Measurements from ENCODE around the gene APP. TPM values are rescaled to one million over a fixed set of nuclear protein-coding genes. Genes with fewer than 3 reads are reported as not detected.

The APP gene
- total and polyA plus RNA-seq, 10 of the 15 experiments (the other 5 are each of a cell fraction or from before 2014, with no cell fraction given) = 8.8 to 94.9 (median 51.0) TPM

DNA sequence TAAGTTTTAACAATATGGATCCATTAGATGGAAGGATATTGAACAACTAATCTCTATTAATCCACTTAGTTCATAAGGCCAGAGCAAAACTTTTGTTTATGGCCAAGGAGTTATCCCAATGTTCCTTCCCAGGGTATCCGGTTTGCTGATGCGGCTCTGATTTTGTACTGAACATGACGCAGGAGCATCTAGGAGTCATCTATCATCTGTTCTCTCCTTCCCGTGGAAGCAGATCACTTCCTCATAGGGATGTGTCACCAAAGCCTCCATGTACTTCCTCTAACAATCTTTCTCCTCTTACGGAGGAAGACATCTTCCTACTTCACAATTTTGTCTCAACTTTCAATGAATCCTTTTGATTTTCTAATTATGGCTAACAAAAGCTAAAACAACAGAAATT lies 206.6 kb downstream of the APP start:
- TF ChIP-seq SMARCA5 (IDR thresholded peaks at IDR 0.05) = no peak
- no peak for TF ChIP-seq POLR2AphosphoS2 (IDR thresholded peaks at IDR 0.05; ENCODE audit: low read depth, low read length)
- DNase-seq (ENCODE audit: low read depth, low spot score) (no peak), ATAC-seq (no peak), FAIRE-seq (no peak)
- Histone ChIP-seq H4K20me1 (ENCODE audit: control insufficient read depth, insufficient read depth) (no peaks in the 10 kb centered on the region), H3K79me2 (ENCODE audit: control insufficient read depth, insufficient read depth, low read length) (no peaks in the 10 kb centered on the region), H3K36me3 (ENCODE audit: control insufficient read depth in 2 of 2, insufficient read depth in 2 of 2, low read length in 1 of 2) (no peaks in the 10 kb centered on the region), H3K27me3 (replicated peaks in 1 of 2; ENCODE audit: control insufficient read depth in 2 of 2, insufficient read depth in 2 of 2, low read length in 1 of 2) (no peaks in the 10 kb centered on the region), H3K4me2 (ENCODE audit: control insufficient read depth, insufficient read depth) (no peak overlapping the region), H3K9me3 (replicated peaks; ENCODE audit: control insufficient read depth, insufficient read depth, low read length) (no peaks in the 10 kb centered on the region), H3K4me3 (no peak overlapping the region), H3K9ac (ENCODE audit: control insufficient read depth, insufficient read depth, low read length) (no peak overlapping the region), H3K4me1 (ENCODE audit: control insufficient read depth, insufficient read depth, low read length) (peaks cover 3% of the 10 kb centered on the region; the same call in 1 of the 2 replicates), H2AFZ (ENCODE audit: control insufficient read depth, low read depth, low read length) (no peak overlapping the region), H3K27ac (ENCODE audit: control insufficient read depth, insufficient read depth) (no peak overlapping the region)
- ChIA-PET POLR2A (no interaction called here), CTCF (no interaction called here), RAD21 (ENCODE audit: unreplicated experiment) (no interaction called here), SMC1A (ENCODE audit: uncharacterized antibody, unreplicated experiment) (no interaction called here)
- BruUV-seq (replicated peaks) = no TSS peak
- WGBS (ENCODE audit: insufficient coverage, insufficient replicate concordance, low lambda C conversion rate, missing lambda C conversion rate) = 73% methylated on average over 5 of the region's 5 CpGs
- intact Hi-C loops (cut with micrococcal nuclease; ENCODE audit: unreplicated experiment) = no loop called here
- in situ Hi-C loops (cut with MboI) = no loop called here

DNA sequence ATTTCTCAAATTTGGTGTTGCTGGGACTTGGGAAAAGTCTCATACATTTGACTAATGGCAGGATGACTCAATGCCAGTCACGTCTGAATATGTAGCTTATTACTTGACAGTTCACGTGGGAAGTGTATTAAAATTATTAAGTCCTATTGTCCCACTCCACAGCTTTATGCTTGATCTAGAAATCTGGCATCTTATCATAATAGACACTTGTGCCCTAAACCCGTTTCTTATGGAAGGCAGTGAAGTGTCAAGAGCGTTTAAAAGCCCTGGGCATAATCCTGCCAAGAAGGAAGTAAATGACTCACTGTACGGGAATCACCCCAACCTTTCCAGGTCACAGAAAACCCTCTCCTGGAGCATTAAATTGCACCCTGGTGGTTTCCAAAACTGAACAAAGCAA lies 207.4 kb downstream of the APP start:
- no peak overlapping the region for H3K27ac ChIP-seq (ENCODE audit: control insufficient read depth, insufficient read depth)
- H3K9ac ChIP-seq (ENCODE audit: control insufficient read depth, insufficient read depth, low read length) = no peak overlapping the region
- no peak for ATAC-seq
- H3K9me3 ChIP-seq (replicated peaks; ENCODE audit: control insufficient read depth, insufficient read depth, low read length) = no peaks in the 10 kb centered on the region
- ChIA-PET RAD21 (ENCODE audit: unreplicated experiment) (no interaction called here), CTCF (no interaction called here), SMC1A (ENCODE audit: uncharacterized antibody, unreplicated experiment) (no interaction called here), POLR2A (no interaction called here)
- peaks cover 3% of the 10 kb centered on the region; the same call in 1 of the 2 replicates for H3K4me1 ChIP-seq (ENCODE audit: control insufficient read depth, insufficient read depth, low read length)
- no peak overlapping the region for H2AFZ ChIP-seq (ENCODE audit: control insufficient read depth, low read depth, low read length)
- H3K4me2 ChIP-seq (ENCODE audit: control insufficient read depth, insufficient read depth) = no peak overlapping the region
- intact Hi-C loops (cut with micrococcal nuclease; ENCODE audit: unreplicated experiment) (no loop called here), in situ Hi-C loops (cut with MboI) (no loop called here)
- no peak for FAIRE-seq
- H3K79me2 ChIP-seq (ENCODE audit: control insufficient read depth, insufficient read depth, low read length) = no peaks in the 10 kb centered on the region
- 48% methylated on average over 5 of the region's 5 CpGs for WGBS (ENCODE audit: insufficient coverage, insufficient replicate concordance, low lambda C conversion rate, missing lambda C conversion rate)
- DNase-seq (ENCODE audit: low read depth, low spot score) = no peak
- BruUV-seq (replicated peaks) = no TSS peak
- no peaks in the 10 kb centered on the region for H3K36me3 ChIP-seq (ENCODE audit: control insufficient read depth in 2 of 2, insufficient read depth in 2 of 2, low read length in 1 of 2)
- no peaks in the 10 kb centered on the region for H3K27me3 ChIP-seq (replicated peaks in 1 of 2; ENCODE audit: control insufficient read depth in 2 of 2, insufficient read depth in 2 of 2, low read length in 1 of 2)
- H4K20me1 ChIP-seq (ENCODE audit: control insufficient read depth, insufficient read depth) = no peaks in the 10 kb centered on the region
- H3K4me3 ChIP-seq = no peak overlapping the region
- TF ChIP-seq SMAD1 (IDR thresholded peaks at IDR 0.05; ENCODE audit: low read depth, partially characterized antibody) = no peak
- TF ChIP-seq TCF3 (IDR thresholded peaks at IDR 0.05; ENCODE audit: borderline replicate concordance, insufficient read depth, low read depth, low read length) = no peak
- TF ChIP-seq, protein P1, sequence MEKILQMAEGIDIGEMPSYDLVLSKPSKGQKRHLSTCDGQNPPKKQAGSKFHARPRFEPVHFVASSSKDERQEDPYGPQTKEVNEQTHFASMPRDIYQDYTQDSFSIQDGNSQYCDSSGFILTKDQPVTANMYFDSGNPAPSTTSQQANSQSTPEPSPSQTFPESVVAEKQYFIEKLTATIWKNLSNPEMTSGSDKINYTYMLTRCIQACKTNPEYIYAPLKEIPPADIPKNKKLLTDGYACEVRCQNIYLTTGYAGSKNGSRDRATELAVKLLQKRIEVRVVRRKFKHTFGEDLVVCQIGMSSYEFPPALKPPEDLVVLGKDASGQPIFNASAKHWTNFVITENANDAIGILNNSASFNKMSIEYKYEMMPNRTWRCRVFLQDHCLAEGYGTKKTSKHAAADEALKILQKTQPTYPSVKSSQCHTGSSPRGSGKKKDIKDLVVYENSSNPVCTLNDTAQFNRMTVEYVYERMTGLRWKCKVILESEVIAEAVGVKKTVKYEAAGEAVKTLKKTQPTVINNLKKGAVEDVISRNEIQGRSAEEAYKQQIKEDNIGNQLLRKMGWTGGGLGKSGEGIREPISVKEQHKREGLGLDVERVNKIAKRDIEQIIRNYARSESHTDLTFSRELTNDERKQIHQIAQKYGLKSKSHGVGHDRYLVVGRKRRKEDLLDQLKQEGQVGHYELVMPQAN (conservative IDR thresholded peaks at IDR 0.05) = no peak
- TF ChIP-seq, protein P2, sequence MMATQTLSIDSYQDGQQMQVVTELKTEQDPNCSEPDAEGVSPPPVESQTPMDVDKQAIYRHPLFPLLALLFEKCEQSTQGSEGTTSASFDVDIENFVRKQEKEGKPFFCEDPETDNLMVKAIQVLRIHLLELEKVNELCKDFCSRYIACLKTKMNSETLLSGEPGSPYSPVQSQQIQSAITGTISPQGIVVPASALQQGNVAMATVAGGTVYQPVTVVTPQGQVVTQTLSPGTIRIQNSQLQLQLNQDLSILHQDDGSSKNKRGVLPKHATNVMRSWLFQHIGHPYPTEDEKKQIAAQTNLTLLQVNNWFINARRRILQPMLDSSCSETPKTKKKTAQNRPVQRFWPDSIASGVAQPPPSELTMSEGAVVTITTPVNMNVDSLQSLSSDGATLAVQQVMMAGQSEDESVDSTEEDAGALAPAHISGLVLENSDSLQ (IDR thresholded peaks at IDR 0.05) = no peak
- TF ChIP-seq FOXM1 (IDR thresholded peaks at IDR 0.05; ENCODE audit: low read depth, low read length) = no peak
- no peak for TF ChIP-seq HDAC6 (IDR thresholded peaks at IDR 0.05; ENCODE audit: unreplicated experiment)
- TF ChIP-seq SIN3A (IDR thresholded peaks at IDR 0.05; ENCODE audit: low read depth, low read length) = no peak
- no peak for TF ChIP-seq RFX5 (IDR thresholded peaks at IDR 0.05; ENCODE audit: low read depth, low read length)
- no peak for TF ChIP-seq ZNF217 (IDR thresholded peaks at IDR 0.05)
- no peak for TF ChIP-seq NBN (IDR thresholded peaks at IDR 0.05)
- no peak for TF ChIP-seq RAD51 (IDR thresholded peaks at IDR 0.05)
- no peak for TF ChIP-seq KDM1A (IDR thresholded peaks at IDR 0.05; ENCODE audit: borderline replicate concordance)
- TF ChIP-seq ZNF622 (IDR thresholded peaks at IDR 0.05) = no peak
- TF ChIP-seq, protein P3, sequence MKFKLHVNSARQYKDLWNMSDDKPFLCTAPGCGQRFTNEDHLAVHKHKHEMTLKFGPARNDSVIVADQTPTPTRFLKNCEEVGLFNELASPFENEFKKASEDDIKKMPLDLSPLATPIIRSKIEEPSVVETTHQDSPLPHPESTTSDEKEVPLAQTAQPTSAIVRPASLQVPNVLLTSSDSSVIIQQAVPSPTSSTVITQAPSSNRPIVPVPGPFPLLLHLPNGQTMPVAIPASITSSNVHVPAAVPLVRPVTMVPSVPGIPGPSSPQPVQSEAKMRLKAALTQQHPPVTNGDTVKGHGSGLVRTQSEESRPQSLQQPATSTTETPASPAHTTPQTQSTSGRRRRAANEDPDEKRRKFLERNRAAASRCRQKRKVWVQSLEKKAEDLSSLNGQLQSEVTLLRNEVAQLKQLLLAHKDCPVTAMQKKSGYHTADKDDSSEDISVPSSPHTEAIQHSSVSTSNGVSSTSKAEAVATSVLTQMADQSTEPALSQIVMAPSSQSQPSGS (IDR thresholded peaks at IDR 0.05; ENCODE audit: low read length) = no peak
- TF ChIP-seq POLR2AphosphoS5 (IDR thresholded peaks at IDR 0.05; ENCODE audit: low read length) = no peak

Measured in GM12878 (cell line).